GM10266 (cell line): ENCODE data around the gene RAP2A.

Experiments used
- DNase-seq: peaks from one replicate; pipeline ENCODE4 v3.0.0; 2012; ENCODE audit errors: extremely low spot score
- TF ChIP-seq, protein P1 (sequence below): IDR thresholded peaks from 2 replicates; pipeline ENCODE4 v1.5.1; 2012; ENCODE audit warnings: mild to moderate bottlenecking, low read depth; ENCODE audit not compliant: control insufficient read depth, insufficient read depth; ENCODE audit errors: missing control alignments

The RAP2A gene

DNA sequence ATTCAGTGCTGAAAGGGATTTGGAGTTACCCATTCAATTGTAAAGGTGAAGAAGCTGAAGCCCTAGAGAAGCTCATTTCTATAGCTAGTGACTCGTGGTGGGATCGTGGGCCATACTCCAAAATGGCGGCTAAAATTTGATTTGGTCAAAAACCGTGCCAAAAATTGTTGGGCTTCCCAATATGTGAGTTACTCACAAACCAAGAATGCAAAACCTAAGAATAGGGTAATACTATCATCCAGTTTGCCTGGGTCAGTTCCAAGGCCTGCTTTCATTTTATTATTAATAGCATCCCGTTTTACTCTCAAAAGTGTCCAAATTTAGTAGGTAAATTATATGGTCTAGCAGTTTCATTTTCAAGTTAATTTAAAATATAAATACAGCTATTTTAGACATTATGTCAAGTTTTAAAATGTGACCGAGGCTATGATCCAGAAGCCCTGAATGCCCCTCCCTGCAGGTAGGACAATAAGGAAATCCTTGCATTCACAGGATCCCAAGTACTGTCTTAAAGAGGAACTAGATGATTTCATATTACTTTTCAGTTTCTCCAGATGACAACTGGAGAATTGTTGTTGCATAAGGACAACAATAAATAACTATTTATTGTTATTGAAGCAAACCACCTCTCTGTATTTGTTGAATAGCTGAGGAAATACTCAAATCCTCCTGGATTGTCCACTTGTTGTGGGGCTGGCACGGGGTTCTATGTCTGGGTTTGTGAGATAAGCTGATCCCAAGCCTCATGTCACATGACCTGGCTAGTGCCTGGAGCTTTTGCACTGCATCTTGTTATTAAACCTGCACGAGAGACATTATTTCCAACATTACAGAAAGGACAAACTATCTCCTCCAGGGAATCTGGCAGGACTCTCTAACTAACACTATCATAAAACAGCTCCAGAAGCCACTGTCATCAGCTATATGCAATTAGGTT lies 11.6 kb upstream of the RAP2A start:
- TF ChIP-seq, protein P1, sequence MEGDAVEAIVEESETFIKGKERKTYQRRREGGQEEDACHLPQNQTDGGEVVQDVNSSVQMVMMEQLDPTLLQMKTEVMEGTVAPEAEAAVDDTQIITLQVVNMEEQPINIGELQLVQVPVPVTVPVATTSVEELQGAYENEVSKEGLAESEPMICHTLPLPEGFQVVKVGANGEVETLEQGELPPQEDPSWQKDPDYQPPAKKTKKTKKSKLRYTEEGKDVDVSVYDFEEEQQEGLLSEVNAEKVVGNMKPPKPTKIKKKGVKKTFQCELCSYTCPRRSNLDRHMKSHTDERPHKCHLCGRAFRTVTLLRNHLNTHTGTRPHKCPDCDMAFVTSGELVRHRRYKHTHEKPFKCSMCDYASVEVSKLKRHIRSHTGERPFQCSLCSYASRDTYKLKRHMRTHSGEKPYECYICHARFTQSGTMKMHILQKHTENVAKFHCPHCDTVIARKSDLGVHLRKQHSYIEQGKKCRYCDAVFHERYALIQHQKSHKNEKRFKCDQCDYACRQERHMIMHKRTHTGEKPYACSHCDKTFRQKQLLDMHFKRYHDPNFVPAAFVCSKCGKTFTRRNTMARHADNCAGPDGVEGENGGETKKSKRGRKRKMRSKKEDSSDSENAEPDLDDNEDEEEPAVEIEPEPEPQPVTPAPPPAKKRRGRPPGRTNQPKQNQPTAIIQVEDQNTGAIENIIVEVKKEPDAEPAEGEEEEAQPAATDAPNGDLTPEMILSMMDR = no peak
- no peak for DNase-seq

DNA sequence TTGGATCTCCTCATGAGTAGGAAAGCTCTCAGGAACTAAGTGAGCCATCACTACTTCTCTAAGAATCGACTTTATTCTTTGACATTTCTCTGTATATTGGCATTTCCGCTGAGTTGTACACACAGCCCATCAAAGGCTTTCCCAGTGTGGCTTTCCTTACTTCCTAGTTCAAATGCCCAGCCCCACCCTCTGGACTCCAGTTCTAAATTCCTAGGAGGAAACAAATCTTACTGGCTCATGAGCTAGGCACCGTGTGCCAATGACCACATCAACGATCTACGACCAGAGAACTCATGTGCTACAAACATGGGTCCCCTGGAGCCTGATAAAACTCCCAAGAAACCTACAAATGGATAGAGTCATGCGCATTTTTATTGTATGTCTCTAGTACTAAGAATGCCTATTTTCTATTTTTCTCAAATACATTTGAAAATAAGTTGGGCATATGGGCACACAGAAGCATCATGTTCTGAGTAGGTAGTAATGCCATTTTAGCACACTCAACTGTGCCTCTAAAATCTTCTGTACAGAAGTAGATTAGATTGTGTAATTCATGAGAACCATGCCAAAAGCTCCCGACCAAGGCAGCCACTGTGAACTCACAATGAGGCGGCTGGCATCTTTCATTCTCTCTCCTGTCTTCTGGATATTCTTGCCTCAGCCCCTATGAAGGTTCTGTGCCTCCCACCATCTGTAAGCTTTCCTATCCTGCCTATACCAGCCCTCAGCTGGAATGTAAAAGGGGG lies 10.5 kb upstream of the RAP2A start:
- TF ChIP-seq, protein P1 = no peak
- no peak for DNase-seq

DNA sequence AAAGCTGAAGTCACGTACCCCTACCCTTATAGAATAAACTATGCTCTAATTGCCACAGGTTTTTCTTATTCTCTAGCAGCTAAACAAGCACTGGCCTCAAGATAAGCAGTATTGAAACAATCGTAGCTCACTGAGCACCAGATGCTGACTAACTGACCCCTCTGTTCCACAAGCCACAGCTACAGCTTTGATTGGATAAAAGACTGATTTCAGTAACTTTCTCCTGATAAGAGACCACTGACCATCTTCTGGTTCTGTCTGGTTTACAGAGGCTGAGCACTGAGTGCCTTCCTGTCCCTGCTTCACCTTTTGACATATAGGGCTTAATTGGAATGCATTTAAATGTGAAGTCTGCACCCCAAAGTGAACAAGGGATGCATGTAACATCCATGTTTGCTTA lies 8.4 kb upstream of the RAP2A start:
- no peak for DNase-seq
- TF ChIP-seq, protein P1 = no peak

DNA sequence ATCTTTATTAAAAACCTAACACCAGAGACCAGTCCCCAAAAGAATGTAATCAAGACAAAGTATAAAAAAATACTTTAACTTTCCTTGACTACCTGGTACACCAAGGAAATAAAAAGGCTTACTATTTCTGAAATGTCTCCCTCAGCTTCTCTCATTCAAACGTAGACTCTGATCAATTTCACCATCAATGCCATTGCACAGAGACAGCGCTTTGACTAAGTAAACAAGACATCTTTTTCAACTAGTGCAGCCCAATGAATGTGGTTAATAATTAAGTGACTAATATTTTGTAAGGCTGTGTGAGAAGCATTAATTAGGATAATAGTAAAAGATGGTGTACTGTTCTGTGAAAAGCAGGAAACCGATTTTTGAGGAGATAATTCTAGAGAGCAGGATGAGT lies 7.3 kb upstream of the RAP2A start:
- TF ChIP-seq, protein P1 = no peak
- no peak for DNase-seq

DNA sequence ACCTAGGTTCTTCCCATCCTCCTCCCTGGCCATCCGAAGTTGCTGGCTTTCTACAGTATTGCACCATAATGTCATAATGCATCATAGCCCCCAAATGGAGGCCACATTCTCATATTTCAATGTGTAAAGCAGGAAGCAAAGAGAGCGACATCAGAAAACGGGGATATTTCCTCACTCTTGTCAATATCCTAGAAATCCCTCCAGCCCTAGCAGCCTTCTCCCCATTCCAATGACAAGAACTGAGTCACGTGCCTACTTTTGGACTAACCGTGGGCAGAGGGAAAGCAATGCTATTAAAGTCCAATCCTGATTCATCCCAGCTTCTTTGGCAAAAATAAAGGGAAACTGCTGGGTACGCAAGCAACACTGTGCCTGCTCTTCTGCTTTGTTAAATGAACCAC lies 4.3 kb upstream of the RAP2A start:
- TF ChIP-seq, protein P1 = no peak
- no peak for DNase-seq

DNA sequence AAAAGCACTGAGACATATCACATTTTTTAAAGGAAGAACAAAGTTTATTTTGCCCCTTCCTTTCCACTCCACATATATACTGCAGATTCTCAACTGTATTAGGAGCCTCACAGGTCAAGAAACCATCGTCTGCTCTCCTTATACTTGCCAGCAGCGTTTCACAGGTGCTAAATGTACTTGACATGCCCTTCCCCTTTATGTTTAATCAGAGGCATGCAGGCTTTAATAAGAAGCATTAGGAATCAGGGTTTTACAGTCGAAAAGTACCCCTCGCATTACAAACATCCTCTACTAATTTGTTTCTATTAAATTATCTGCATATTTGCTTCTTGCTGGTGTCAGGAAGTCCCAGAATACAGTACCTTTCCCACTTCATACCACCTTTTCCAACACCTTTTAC lies 3.7 kb upstream of the RAP2A start:
- TF ChIP-seq, protein P1 = no peak
- no peak for DNase-seq
